Activated CD4-positive, alpha-beta T cell treated with anti-CD3 and anti-CD28 coated beads, Interleukin-2, amount 50 U/mL, for 48 hours (primary cell): ENCODE data around the gene ANKRD13D.

ENCODE experiments used
- DNase-seq, 2 experiments: peaks; one replicate each; pipeline ENCODE4 v3.0.0-alpha.2; 2020

ANKRD13D gene

GRCh38 chr11:67322049-67322448 is 32.9 kb downstream of the ANKRD13D start:
- no peak for DNase-seq

GRCh38 chr11:67323526-67323925 is 34.4 kb downstream of the ANKRD13D start:
- DNase-seq: no peak

GRCh38 chr11:67332081-67332691 is 43.1 kb downstream of the ANKRD13D start:
- no peak for DNase-seq

- no peak for DNase-seq
These were observed 48.2 kb downstream of the ANKRD13D start for GRCh38 chr11:67337257-67337656.

- no peak for DNase-seq
These were observed 55.2 kb downstream of the ANKRD13D start for GRCh38 chr11:67344264-67344663.

GRCh38 chr11:67345247-67345919 is 56.3 kb downstream of the ANKRD13D start:
- no peak for DNase-seq

- DNase-seq: no peak
These were observed 57.1 kb downstream of the ANKRD13D start for GRCh38 chr11:67345920-67346819.

GRCh38 chr11:67347964-67348749 is 59.1 kb downstream of the ANKRD13D start:
- DNase-seq: no peak

- DNase-seq: no peak
These were observed 59.9 kb downstream of the ANKRD13D start for GRCh38 chr11:67349036-67349435.

GRCh38 chr11:67349457-67349856 is 60.4 kb downstream of the ANKRD13D start:
- no peak for DNase-seq

- no peak for DNase-seq
These were observed 60.9 kb downstream of the ANKRD13D start for GRCh38 chr11:67349928-67350465.

GRCh38 chr11:67351275-67352005 is 62.3 kb downstream of the ANKRD13D start:
- DNase-seq: peak; percentile 59 to 66
